Epithelial cell of proximal tubule (primary cell): ENCODE data around the gene ARHGEF7. TPM values are rescaled to one million over a fixed set of nuclear protein-coding genes. Genes with fewer than 3 reads are reported as not detected.

Experiments used
- DNase-seq: peaks from one replicate; pipeline ENCODE4 v3.0.0-alpha.2; 2011; ENCODE audit warnings: low read depth
- H3K4me3 ChIP-seq: 2 replicates; pipeline ENCODE4 v1.5.1; 2011; ENCODE audit warnings: low read depth, mild to moderate bottlenecking, low read length
- total RNA-seq: library from RNA; depleted of rRNA; stranded (reverse); fragments of >200 nt; gene quantifications from 2 replicates; pipeline ENCODE4 v1.2.3, GENCODE V29; 2015
- TF ChIP-seq, protein P1 (sequence below): conservative IDR thresholded peaks from 2 replicates; pipeline ENCODE4 v1.5.1; 2012; ENCODE audit warnings: low read depth, mild to moderate bottlenecking, low read length

The ARHGEF7 gene
- total RNA-seq, 1 donor from 2014 or later, result 21.9 TPM

DNA sequence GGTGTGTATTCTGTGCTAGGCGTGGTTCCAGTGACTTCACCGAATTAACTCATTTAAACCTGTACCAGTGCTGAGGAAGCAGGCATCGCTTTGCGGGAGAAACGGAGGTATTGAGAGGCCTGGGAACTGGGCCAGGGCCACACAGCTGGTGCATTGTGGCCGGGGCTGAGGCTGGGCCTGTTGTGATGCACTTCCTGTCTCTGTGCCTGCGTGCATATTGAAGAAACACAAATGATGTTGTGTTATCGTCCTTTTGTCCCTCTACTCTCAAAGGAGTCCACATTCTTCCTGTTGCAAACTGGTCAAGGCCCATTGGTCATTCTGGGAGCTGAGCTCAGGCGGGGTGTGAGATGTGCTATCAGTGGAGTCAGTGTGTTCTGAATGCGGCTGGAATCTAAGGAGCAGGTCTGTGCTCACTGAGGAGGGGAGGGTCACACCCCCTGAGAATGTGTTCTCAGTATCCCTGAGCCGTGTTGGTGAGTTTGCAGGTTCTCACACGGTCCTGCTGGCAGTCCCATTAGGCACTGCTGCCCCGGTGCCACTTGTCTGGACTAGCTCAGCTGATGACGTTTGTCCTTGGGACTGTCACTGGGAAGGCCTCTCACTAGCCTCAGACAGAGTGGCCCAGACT lies 62.1 kb downstream of the ARHGEF7 start:
- DNase-seq, result no peak
- H3K4me3 ChIP-seq, result no peak overlapping the region
- TF ChIP-seq, protein P1, sequence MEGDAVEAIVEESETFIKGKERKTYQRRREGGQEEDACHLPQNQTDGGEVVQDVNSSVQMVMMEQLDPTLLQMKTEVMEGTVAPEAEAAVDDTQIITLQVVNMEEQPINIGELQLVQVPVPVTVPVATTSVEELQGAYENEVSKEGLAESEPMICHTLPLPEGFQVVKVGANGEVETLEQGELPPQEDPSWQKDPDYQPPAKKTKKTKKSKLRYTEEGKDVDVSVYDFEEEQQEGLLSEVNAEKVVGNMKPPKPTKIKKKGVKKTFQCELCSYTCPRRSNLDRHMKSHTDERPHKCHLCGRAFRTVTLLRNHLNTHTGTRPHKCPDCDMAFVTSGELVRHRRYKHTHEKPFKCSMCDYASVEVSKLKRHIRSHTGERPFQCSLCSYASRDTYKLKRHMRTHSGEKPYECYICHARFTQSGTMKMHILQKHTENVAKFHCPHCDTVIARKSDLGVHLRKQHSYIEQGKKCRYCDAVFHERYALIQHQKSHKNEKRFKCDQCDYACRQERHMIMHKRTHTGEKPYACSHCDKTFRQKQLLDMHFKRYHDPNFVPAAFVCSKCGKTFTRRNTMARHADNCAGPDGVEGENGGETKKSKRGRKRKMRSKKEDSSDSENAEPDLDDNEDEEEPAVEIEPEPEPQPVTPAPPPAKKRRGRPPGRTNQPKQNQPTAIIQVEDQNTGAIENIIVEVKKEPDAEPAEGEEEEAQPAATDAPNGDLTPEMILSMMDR, result no peak

DNA sequence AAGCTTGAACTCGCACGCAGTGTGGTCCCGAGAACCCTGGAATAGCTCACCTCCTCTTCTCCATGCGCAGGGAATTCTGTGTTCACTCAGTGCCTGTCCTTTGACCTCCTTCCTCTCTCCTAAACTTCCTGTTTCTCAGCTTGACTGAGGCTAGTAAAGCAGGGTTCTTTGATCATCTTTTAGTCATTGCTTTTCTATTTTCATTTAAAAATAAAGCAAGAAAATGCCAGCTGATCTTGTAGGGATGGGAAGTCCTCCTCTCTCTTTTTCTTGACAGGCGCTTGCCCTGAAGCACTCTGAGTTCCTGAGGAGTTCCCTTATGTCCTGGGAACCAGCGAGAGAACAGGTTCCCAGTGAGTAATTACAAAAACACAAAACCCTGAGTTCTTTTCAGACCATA lies 62.8 kb downstream of the ARHGEF7 start:
- TF ChIP-seq, protein P1, result no peak
- no peak for DNase-seq
- H3K4me3 ChIP-seq, result no peak overlapping the region

DNA sequence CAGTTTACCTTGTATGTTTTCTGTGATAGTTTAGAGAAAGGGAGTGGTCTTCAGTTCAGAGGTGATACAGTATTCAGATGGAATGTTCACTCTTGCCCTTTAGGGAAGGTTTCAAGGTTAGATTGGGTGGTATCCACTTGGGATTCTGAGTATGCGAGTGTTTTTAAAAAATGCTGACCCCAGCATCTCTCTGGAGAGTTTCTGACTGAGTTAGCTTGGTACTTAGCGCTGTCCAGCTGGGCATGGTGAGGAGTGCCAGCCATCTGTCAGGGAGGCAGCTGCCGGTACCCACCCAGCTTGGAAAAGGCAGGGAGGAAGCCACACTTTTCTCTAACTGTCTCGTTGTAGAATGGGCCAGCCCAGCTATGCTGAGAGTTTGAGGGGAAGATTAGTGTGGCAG lies 63.3 kb downstream of the ARHGEF7 start:
- DNase-seq, result no peak
- H3K4me3 ChIP-seq, result no peak overlapping the region
- TF ChIP-seq, protein P1, result no peak

DNA sequence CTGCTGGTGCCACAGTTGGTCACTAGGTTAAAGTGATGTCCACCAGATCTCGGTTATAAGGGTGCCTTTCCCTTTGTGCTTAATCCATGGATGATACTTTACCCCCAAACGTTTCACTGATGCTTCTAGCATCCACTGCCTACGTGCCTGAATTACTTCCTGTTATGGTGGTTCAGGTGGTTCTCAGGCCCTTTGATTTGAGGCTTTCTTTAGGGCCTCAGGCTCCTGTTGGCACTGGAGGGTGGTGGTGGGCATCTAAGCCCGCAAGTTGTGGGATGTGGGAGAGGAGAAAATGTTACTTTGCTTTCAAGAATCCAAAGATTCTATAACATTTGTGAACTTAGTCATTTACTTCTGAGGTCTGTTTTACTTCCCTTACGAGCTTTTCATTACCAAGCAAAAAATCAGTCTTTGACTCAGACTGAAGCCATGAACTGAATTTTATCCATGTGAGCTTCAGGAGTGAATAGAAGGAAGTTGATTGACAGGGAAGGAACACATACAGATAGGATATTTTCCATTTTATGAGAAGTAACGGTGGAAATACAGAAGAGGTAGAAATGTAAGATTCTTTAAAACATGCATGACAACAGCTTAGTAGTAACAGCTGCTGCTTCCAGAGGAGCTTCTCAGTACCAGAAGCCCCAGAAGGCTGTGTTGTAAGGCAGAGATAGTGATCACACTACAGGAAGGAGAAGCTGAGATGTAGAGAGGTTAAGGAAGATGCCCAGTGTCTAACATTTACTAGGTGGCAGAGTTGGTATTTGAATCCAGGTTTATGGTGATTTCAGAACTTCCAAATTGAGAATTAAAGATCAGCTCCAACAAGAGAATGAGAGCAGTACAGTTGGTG lies 65.0 kb downstream of the ARHGEF7 start:
- DNase-seq, result no peak
- TF ChIP-seq, protein P1, result no peak
- H3K4me3 ChIP-seq, result no peak overlapping the region

DNA sequence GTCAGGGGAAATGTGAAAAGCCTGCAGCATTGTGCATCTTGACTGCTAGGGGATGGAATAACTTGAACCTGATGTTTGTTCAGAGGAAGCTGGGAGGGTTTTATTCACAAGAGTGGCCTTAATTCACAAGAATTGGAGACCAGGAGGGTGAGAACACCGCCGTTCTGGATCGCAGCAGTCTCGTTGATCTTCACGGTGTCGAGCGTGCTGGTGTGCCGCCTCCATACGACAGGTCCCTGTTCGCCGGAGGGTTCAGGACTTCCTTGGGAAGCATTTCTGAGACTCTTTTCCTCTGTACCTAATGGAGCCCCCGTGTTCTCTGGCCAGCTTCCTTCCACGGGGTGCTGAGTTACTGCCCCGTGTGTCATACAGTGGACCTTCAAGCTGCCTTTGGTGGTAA lies 66.9 kb downstream of the ARHGEF7 start:
- TF ChIP-seq, protein P1, result no peak
- DNase-seq, result no peak
- no peak overlapping the region for H3K4me3 ChIP-seq

GRCh38 chr13:111183087-111183645 lies 68.1 kb downstream of the ARHGEF7 start:
- TF ChIP-seq, protein P1, result no peak
- no peak overlapping the region for H3K4me3 ChIP-seq
- no peak for DNase-seq

DNA sequence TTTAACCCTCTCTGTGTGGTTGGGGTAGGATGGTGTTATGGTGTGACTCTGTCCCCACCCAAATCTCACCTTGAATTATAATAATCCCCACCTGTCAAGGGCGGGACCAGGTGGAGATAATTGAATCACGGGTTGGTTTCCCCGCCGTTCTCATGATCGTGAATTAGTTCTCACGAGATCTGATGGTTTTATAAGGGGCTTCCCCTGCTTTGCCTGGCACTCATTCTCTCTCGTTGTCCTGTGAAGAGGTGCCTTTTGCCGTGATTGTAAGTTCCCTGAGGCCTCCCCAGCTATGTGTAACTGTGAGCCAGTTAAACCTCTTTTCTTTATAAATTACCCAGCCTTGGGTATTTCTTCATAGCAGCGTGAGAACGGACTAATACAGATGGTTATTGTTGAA lies 68.8 kb downstream of the ARHGEF7 start:
- TF ChIP-seq, protein P1, result no peak
- H3K4me3 ChIP-seq, result no peak overlapping the region
- DNase-seq, result no peak
